ENCODE data around the gene FTO.

FTO gene

DNA sequence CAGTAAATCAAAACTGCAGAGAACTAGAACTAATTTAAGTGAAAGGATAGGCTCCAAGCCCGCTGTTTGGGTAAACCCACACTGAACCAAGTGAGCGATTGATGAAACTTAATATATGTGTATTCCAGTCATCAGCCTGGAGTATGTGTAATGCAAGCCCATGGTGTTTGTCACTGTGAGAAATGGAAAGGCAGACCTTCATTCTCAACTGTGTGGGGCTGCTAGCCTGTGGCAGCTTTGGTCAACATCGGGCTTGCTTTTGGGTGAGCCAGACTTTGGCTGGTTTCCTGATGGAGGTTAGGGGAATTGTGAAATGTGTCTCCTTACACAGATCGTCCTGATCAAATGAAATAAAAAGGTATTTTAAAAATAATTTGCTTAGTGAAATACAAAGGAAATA, 302.7 kb downstream of the FTO start:
- no peak for DNase-seq (ENCODE audit: low read depth in 3 of 3)

- no peak for DNase-seq (ENCODE audit: low read depth in 3 of 3)
Observed at GRCh38 chr16:54007504-54007903, 303.5 kb downstream of the FTO start.

DNA sequence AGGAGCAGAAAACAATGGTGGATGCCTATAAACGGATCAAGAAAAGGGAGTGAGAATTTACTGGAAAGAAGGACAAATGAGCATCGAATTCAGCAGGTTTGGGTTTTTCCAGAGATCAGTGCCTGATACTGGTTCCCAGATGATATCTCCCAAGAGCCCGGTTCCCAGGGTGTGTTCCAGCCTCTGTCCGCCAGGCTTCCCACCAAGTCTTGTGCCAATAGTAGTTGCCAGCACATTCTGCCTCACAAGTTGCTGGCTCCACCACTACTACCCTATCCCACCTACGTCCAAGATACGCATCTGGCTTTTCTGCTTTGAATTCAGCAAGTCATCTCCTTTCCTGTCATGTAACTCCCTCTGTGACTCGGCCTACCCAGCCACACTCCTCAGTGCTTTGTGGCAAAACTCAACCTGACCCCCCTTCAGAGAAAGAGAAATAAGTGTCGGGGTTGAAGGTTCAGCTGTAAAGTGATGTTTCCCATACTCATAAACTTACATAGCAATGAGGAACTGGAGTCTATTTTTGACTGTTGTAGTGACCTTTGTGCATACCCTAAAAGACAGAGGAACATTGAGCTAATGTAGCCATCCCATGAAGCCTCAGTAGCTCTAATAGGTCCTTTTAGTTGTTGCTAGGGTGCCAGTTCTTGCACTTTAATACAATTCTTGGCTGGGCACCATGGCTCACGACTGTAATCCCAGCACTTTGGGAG, 305.7 kb downstream of the FTO start:
- no peak for DNase-seq (ENCODE audit: low read depth in 3 of 3)

DNA sequence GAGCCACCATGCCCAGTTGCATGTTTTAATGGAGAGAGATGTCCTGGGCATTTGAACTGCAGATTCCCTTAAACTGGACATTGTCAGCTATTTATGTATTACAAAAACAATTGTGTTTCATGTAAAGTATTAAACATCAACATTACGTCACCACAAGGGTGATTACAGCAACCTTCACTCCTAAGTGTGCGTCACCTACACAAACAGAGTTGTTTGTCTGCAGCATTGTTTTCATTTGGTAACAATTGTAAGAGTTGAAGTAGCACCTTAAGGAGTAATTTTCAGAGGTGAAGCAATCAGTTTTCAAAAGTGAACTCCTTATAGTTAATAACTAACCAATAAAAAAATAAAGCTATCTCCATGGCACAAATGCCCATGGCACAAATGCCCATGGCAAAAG, 311.2 kb downstream of the FTO start:
- no peak for DNase-seq (ENCODE audit: low read depth in 3 of 3)

- no peak for DNase-seq (ENCODE audit: low read depth in 3 of 3)
Observed at GRCh38 chr16:54022362-54022761, 318.4 kb downstream of the FTO start.

- no peak for DNase-seq (ENCODE audit: low read depth in 3 of 3)
Observed at GRCh38 chr16:54026456-54026855, 322.5 kb downstream of the FTO start.

DNA sequence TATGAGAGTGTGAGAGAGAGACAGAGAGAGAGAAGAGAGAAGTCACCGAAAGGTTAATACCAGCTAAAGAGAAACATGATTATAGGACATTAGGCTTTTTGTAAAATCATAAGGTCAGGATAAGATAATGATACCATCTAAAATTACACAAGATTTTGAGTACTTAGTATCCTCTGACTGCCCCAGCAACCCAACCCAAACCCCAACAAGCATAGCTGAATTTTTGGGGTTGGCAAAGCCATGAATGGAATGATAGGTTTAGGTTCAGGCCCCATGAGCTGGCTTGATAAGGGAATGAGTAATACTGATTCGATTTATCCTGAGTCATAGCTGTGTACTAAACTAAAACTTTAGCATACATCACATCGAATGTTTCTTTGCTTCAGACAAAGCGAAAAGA, 323.1 kb downstream of the FTO start:
- DNase-seq (ENCODE audit: low read depth in 3 of 3): no peak

DNA sequence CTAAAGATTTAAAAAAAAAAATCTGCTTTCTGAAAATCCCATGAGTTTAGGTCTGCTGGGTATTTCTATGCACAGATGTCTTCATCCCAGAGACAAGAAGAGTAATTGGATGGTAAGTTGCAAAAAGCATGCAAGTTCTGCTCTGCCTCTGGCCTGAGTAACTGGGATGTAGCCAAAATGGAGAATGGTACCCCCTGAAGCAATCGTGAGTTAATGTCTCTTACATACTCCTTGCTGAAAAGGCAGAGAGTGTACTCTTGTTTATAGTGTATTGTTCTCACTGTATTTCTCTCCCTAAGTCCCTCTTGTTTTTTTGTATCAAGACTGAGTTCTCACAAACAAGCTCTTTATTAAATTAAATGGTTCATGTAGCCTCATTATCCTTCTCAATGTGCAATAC, 323.6 kb downstream of the FTO start:
- no peak for DNase-seq (ENCODE audit: low read depth in 3 of 3)

- DNase-seq (ENCODE audit: low read depth in 3 of 3): no peak
Observed at GRCh38 chr16:54027995-54028394, 324.0 kb downstream of the FTO start.

DNA sequence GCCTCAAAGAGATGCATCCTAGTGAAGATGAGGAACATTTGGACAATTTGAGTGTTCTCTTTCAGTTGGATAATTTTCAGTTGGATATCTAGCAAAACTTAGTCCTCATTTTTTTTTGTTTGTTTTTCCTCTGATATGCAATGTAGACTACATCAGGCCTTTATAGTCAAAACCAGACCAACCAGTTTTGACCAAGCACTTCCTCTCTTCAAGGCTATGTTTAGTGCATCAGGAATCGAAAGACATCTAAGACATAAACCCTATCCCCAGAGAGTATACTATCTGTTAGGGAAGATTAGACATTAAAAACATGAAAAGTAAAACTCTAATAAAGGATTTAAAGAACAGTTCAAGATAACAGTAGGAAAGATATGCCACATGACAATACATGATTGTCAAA, 326.5 kb downstream of the FTO start:
- DNase-seq (ENCODE audit: low read depth in 3 of 3): no peak

- DNase-seq (ENCODE audit: low read depth in 3 of 3): no peak
Observed at GRCh38 chr16:54031107-54031760, 327.3 kb downstream of the FTO start.

- DNase-seq (ENCODE audit: low read depth in 3 of 3): no peak
Observed at GRCh38 chr16:54033747-54034146, 329.8 kb downstream of the FTO start.

GRCh38 chr16:54034684-54035083, 330.7 kb downstream of the FTO start:
- DNase-seq (ENCODE audit: low read depth in 3 of 3): no peak

DNA sequence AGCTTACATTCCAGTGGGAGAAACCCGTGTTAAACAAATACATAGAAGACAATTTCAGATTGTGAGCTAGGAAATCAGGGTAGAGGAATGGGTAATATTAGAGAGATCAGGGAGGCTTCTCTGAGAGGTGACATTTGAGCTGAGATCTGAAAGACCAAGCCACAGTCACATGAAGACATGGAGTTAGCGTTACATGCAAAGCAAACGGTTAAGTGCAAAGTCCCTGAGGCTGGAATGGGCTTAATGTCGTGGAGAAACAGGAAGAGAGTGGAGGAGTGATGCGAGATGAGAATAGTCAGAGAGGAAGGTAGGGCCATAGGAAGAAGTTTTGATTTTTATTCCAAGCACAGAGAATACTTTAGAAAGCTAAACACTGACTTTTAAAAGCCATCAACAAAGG, 336.5 kb downstream of the FTO start:
- DNase-seq (ENCODE audit: low read depth in 3 of 3): no peak

DNA sequence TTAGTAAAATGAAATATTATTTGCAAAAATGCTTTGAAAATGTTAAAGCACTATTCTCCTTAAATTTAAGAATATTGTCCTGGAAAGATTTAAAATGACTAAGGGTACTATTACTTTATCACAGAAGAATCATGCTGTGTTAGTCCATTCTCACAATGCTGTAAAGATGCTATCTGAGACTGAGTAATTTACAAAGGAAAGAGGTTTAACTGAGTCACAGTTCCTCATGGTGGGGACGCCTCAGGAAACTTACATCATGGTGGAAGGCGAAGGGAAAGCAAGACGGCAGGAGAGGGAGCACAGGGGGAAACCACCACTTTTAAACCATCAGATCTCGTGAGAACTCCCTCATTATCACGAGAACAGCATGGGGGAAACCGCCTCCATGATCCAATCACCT, 337.0 kb downstream of the FTO start:
- no peak for DNase-seq (ENCODE audit: low read depth in 3 of 3)

GRCh38 chr16:54048586-54049495, 344.9 kb downstream of the FTO start:
- no peak for DNase-seq (ENCODE audit: low read depth in 3 of 3)

DNA sequence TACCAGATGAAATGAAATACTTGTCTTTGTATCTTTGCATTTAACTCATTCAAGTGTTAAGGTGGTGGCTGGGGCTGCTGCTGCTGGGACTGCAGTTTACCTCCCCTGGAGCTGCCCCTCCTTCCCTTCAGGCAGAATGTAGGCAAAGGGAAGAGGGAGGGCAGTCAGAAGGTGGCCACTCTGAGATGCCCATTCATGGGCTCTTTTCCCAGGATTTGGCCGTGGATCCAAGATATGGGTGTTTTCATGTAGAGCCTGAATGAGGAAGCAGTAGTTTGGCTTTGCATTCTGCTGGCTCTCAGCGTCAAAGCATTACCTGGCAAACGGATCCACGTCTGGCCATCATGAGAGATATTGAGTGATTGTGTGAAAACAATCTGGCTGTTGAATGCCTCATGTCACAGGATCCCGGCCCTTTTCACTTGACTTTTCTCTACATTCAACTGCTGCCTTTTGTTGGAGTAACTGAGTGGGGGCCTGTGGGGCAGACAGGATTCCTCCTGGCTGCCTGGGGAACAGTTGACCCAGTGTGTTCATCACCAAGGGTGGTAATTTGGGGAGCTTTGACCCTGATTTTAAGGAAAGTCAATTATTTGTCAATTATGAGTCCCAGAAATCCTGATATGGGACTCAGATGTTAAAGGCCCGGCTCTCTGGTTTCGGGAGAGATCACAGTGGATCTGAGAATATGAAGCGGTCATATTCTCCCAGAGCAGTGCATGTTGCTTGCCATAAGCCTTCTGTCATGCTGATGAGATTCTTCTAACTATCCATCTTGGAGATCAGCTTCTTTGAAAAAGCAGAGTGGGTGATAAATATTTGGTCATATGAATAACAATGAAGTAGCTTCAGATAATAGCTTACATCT, 345.9 kb downstream of the FTO start:
- no peak for DNase-seq (ENCODE audit: low read depth in 3 of 3)

DNA sequence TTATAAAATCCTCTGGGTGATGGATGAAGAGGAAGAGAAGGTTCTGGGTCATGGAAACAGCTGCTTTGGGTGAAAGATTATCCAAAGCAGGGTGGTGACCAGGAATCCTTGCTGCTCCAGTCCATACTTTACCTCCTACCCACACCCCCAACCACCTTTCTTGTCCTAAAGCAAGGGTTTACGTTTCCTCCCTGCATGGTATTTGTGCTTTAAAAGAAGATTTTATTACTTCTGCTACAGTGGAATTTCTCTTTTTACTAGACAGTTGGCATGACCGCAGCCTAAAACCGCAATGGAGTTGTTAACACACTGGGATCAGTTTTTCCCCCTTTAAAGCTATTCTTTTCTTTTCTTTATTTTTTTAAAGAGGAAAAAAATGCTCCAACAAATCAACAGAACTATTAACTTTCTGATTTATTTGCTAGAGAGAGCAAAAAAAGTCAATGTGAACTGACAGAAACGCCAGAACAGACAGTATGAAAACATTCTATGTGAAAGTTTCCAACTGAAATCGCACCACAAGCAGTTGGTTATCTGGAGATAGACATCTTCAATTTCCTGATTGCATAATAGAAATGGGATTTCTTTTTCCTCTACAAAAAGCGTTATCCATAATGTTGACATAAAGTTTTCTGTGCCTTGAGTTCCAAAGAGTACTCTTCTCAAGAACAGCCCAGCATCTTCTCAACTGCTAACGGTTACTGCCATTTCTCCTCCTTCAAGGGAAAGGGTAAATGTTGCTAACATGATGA, 346.7 kb downstream of the FTO start:
- DNase-seq (ENCODE audit: low read depth in 3 of 3): no peak

- no peak for DNase-seq (ENCODE audit: low read depth in 3 of 3)
Observed at GRCh38 chr16:54051821-54052220, 347.9 kb downstream of the FTO start.

DNA sequence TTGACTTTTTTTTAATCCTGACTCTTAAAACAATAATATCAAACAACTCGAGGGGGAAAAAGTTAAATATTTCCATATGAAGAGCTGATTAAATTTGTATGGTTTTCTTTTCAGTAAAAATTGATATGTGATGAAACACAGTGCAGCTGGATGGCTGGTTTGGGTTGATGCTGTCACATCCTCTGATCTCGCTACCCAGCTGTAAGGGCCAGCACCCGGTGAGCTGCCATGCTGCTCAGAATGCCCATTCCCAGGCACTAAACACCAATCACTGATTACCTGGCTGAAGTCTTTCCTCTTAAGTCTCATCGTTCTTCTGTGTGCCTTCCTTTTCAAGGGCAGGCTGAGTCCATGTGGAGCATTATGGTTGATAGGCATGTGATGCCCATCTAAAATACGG, 348.3 kb downstream of the FTO start:
- DNase-seq (ENCODE audit: low read depth in 3 of 3): no peak
